ENCODE results near the gene CD37.
"Not testable (repeated sequence)": the region's sequence is repeated elsewhere in the genome, so short reads cannot be mapped to it uniquely, and the experiment has no call there.

The CD37 gene

GRCh38 chr19:49326165-49326704, 9.0 kb upstream of the CD37 start:
- Histone ChIP-seq H3K27me3 (no peaks in the 10 kb centered on the region), H3K4me3 (no peak overlapping the region), H3K4me1 (no peaks in the 10 kb centered on the region), H3K36me3 (peaks cover 17 to 32% (median 29%) of the 10 kb centered on the region in 3 donors), H3K9me3 (peaks cover 0 to 6% (median 0%) of the 10 kb centered on the region in 3 donors), H3K27ac (no peak overlapping the region)
- DNase-seq: no peak
- no peak for TF ChIP-seq CTCF (IDR thresholded peaks at IDR 0.05)
- intact Hi-C loops (cut with DNase I; ENCODE audit: low total_unique reads): no loop called here

- H3K36me3 ChIP-seq: peaks cover 21 to 33% (median 24%) of the 10 kb centered on the region in 3 donors
- H3K27ac ChIP-seq: no peak overlapping the region
- H3K4me3 ChIP-seq: no peak overlapping the region
- H3K27me3 ChIP-seq: no peaks in the 10 kb centered on the region
- peak in 1 of 2 donors; percentile 43 for DNase-seq
- no peaks in the 10 kb centered on the region for H3K4me1 ChIP-seq
- intact Hi-C loops (cut with DNase I; ENCODE audit: low total_unique reads): no loop called here
- TF ChIP-seq CTCF (IDR thresholded peaks at IDR 0.05): peak; percentile 32 to 41
- H3K9me3 ChIP-seq: no peaks in the 10 kb centered on the region
Observed at GRCh38 chr19:49327878-49328544, 7.2 kb upstream of the CD37 start.

- Histone ChIP-seq H3K27me3 (no peaks in the 10 kb centered on the region), H3K9me3 (no peaks in the 10 kb centered on the region), H3K4me1 (no peaks in the 10 kb centered on the region), H3K36me3 (peaks cover 21 to 33% (median 24%) of the 10 kb centered on the region in 3 donors), H3K27ac (no peak overlapping the region), H3K4me3 (no peak overlapping the region)
- TF ChIP-seq CTCF (IDR thresholded peaks at IDR 0.05): no peak
- intact Hi-C loops (cut with DNase I; ENCODE audit: low total_unique reads): no loop called here
- no peak for DNase-seq
Observed at GRCh38 chr19:49328741-49329140, 6.5 kb upstream of the CD37 start.

- DNase-seq; H3K4me1 ChIP-seq; H3K9me3 ChIP-seq; H3K27ac ChIP-seq; H3K27me3 ChIP-seq; intact Hi-C loops (cut with DNase I; ENCODE audit: low total_unique reads); H3K4me3 ChIP-seq: not testable (repeated sequence)
- peaks cover 21 to 46% (median 24%) of the 10 kb centered on the region in 3 donors for H3K36me3 ChIP-seq
Observed at GRCh38 chr19:49331187-49331586, 4.0 kb upstream of the CD37 start.

- no peaks in the 10 kb centered on the region for H3K9me3 ChIP-seq
- H3K4me3 ChIP-seq: no peak overlapping the region
- intact Hi-C loops (cut with DNase I; ENCODE audit: low total_unique reads): no loop called here
- no peak for TF ChIP-seq CTCF (IDR thresholded peaks at IDR 0.05)
- H3K4me1 ChIP-seq: no peaks in the 10 kb centered on the region
- no peaks in the 10 kb centered on the region for H3K27me3 ChIP-seq
- no peak overlapping the region for H3K27ac ChIP-seq
- H3K36me3 ChIP-seq: peaks cover 21 to 46% (median 24%) of the 10 kb centered on the region in 3 donors
- peak in 1 of 2 donors; percentile 59 for DNase-seq
Observed at GRCh38 chr19:49331616-49332055, 3.6 kb upstream of the CD37 start.

GRCh38 chr19:49332691-49333417, 2.4 kb upstream of the CD37 start:
- H3K4me1 ChIP-seq; H3K27ac ChIP-seq; H3K9me3 ChIP-seq; H3K4me3 ChIP-seq; H3K27me3 ChIP-seq; intact Hi-C loops (cut with DNase I; ENCODE audit: low total_unique reads): not testable (repeated sequence)
- peak in 1 of 2 donors; percentile 21 for DNase-seq
- peaks cover 21 to 46% (median 24%) of the 10 kb centered on the region in 3 donors for H3K36me3 ChIP-seq

All from tibial artery (tissue), 4 donors.